Measurements from ENCODE around the gene AP2S1. TPM values are rescaled to one million over a fixed set of nuclear protein-coding genes. Genes with fewer than 3 reads are reported as not detected.
"Not testable (repeated sequence)": the region's sequence is repeated elsewhere in the genome, so short reads cannot be mapped to it uniquely, and the experiment has no call there.

The AP2S1 gene
- total and polyA plus RNA-seq, 4 donors = 73.0 to 191 (median 156) TPM

DNA sequence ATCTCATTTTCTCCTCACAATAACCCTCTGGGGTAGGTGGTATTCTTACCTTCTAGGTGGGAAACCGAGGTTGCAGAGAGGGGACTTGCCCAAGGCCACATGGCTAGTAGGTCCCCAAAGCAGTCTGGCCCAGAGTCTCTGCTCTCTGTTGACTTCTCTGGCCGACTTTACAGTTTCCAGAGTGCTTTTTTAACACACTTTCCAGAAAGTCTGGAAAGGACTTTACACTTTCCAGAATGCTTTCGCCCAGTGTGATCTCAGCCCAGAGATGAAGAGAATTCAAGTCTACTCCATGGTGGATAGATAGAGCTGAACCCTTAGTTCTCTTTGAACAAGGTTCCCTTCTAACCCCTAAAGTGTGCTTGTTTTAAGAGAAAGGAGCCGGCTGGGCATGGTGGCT is 22.3 kb upstream of the AP2S1 start:
- no peak for ATAC-seq (ENCODE audit: insufficient read depth, low FRiP score)
- no peaks in the 10 kb centered on the region for H3K4me1 ChIP-seq (ENCODE audit: control insufficient read depth in 5 of 5, insufficient read depth in 5 of 5, low read length in 5 of 5)
- WGBS, 2 donors = 81 to 84% methylated on average over 4 of the region's 4 CpGs

DNA sequence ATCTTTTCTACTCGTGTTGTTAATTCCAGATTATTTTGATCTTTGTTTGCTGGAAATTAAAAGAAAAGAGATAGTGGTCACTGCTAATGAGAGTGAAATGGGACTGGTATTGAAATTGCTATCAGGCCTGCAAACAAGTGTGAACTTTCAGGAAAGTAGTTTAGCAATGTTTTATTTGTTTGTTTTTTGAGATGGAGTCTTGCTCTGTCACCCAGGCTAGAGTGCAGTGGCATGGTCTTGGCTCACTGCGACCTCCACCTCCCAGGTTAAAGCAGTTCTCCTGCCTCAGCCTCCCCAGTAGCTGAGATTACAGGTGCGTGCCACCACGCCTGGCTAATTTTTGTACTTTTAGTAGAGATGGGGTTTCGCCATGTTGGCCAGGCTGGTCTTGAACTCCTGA is 20.5 kb upstream of the AP2S1 start:
- ATAC-seq (ENCODE audit: insufficient read depth, low FRiP score); H3K36me3 ChIP-seq (ENCODE audit: control insufficient read depth in 4 of 4, insufficient read depth in 4 of 4, low read length in 4 of 4); H3K9ac ChIP-seq (ENCODE audit: insufficient read depth in 1 of 2, low read length in 2 of 2); H3K27ac ChIP-seq (ENCODE audit: low read depth in 1 of 2, low read length in 1 of 2); H3K9me3 ChIP-seq (ENCODE audit: control insufficient read depth in 4 of 4, insufficient read depth in 3 of 4, low read length in 3 of 4); H3K27me3 ChIP-seq (ENCODE audit: control insufficient read depth in 3 of 3, insufficient read depth in 3 of 3, low read length in 2 of 3); DNase-seq; H3K4me3 ChIP-seq: not testable (repeated sequence)
- peaks cover 1 to 11% (median 7%) of the 10 kb centered on the region in 5 donors for H3K4me1 ChIP-seq (ENCODE audit: control insufficient read depth in 5 of 5, insufficient read depth in 5 of 5, low read length in 5 of 5)
- WGBS, 2 donors = 92 to 94% methylated on average over 5 of the region's 5 CpGs

More for the DNA sequence above, 22.3 kb upstream of the AP2S1 start:
- Histone ChIP-seq H3K9ac (ENCODE audit: insufficient read depth in 1 of 2, low read length in 2 of 2) (no peak overlapping the region), H3K4me3 (no peak overlapping the region), H3K27ac (ENCODE audit: low read depth in 1 of 2, low read length in 1 of 2) (peak overlapping the region in 1 of 2 donors; percentile 29), H3K36me3 (ENCODE audit: control insufficient read depth in 4 of 4, insufficient read depth in 4 of 4, low read length in 4 of 4) (peaks cover 0 to 2% (median 0%) of the 10 kb centered on the region in 4 donors), H3K27me3 (ENCODE audit: control insufficient read depth in 3 of 3, insufficient read depth in 3 of 3, low read length in 2 of 3) (no peaks in the 10 kb centered on the region), H3K9me3 (ENCODE audit: control insufficient read depth in 4 of 4, insufficient read depth in 3 of 4, low read length in 3 of 4) (no peaks in the 10 kb centered on the region)
- no peak for DNase-seq
- TF ChIP-seq, protein P1, sequence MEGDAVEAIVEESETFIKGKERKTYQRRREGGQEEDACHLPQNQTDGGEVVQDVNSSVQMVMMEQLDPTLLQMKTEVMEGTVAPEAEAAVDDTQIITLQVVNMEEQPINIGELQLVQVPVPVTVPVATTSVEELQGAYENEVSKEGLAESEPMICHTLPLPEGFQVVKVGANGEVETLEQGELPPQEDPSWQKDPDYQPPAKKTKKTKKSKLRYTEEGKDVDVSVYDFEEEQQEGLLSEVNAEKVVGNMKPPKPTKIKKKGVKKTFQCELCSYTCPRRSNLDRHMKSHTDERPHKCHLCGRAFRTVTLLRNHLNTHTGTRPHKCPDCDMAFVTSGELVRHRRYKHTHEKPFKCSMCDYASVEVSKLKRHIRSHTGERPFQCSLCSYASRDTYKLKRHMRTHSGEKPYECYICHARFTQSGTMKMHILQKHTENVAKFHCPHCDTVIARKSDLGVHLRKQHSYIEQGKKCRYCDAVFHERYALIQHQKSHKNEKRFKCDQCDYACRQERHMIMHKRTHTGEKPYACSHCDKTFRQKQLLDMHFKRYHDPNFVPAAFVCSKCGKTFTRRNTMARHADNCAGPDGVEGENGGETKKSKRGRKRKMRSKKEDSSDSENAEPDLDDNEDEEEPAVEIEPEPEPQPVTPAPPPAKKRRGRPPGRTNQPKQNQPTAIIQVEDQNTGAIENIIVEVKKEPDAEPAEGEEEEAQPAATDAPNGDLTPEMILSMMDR (IDR thresholded peaks at IDR 0.05; ENCODE audit: control extremely low read depth, extremely low read depth) = no peak

DNA sequence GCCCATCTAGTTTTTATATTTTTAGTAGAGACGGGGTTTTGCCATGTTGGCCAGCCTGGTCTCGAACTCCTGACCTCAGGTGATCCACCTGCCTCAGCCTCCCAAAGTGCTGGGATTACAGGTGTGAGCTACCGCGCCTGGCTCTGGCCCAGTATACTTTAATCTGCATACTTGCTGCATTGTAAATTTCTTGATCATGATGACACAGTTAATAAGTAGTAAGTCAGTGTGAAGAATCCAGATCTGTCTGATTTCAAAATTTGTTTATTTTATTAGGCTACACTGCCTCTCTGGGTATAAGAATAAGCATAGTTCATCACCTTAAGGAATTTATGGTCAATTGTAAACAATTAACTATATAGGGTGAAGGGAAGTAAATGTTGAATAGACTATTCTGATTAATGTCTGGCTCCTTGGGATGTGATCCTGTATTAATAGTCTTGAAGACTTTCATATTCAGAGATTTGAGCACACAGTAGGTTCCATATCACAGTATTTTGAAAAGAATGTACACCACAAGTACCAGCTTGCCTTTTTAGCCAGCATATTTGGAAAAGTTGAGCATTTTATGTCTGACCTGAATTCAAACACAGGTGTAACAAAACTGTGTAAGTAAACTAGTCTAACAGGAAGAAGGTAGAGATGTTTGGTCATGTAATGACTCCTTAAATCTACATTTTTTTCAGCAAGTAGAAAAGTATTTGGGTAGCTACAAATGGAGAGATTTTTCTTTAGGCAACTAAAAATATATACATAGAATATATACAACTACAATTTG is 17.6 kb upstream of the AP2S1 start:
- DNase-seq = no peak
- Histone ChIP-seq H3K4me1 (ENCODE audit: control insufficient read depth in 5 of 5, insufficient read depth in 5 of 5, low read length in 5 of 5) (peaks cover 12 to 34% (median 19%) of the 10 kb centered on the region in 5 donors), H3K9me3 (ENCODE audit: control insufficient read depth in 4 of 4, insufficient read depth in 3 of 4, low read length in 3 of 4) (no peaks in the 10 kb centered on the region), H3K9ac (ENCODE audit: insufficient read depth in 1 of 2, low read length in 2 of 2) (no peak overlapping the region), H3K36me3 (ENCODE audit: control insufficient read depth in 4 of 4, insufficient read depth in 4 of 4, low read length in 4 of 4) (peaks cover 0 to 2% (median 0%) of the 10 kb centered on the region in 4 donors), H3K27ac (ENCODE audit: low read depth in 1 of 2, low read length in 1 of 2) (no peak overlapping the region), H3K4me3 (no peak overlapping the region), H3K27me3 (ENCODE audit: control insufficient read depth in 3 of 3, insufficient read depth in 3 of 3, low read length in 2 of 3) (no peaks in the 10 kb centered on the region)
- ATAC-seq (ENCODE audit: insufficient read depth, low FRiP score) = no peak
- TF ChIP-seq, protein P1 (IDR thresholded peaks at IDR 0.05; ENCODE audit: control extremely low read depth, extremely low read depth) = no peak
- 89 to 93% methylated on average over 4 of the region's 4 CpGs for WGBS, 2 donors

DNA sequence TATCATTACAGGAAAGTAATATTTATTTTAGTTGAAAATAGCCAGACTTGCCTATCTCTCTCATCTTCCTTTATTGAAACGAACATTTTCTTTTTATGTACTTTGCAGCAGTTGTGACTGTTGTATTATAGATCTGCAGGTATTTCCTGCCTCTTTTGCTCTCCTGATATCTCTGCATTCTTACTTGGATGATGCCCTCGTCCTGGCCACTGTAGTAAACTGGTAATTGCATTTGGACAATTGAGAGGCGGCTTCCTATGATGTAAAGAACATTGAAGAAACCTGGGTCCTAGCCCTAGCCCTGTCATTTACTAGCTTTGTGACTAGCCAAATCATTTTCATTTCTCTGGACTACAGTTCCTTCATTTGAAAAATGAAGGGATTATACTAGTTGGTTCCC is 16.5 kb upstream of the AP2S1 start:
- ATAC-seq (ENCODE audit: insufficient read depth, low FRiP score) = no peak
- H3K9ac ChIP-seq (ENCODE audit: insufficient read depth in 1 of 2, low read length in 2 of 2) = no peak overlapping the region
- H3K27ac ChIP-seq (ENCODE audit: low read depth in 1 of 2, low read length in 1 of 2) = no peak overlapping the region

More for the DNA sequence above, 16.5 kb upstream of the AP2S1 start:
- Histone ChIP-seq H3K36me3 (ENCODE audit: control insufficient read depth in 4 of 4, insufficient read depth in 4 of 4, low read length in 4 of 4) (no peaks in the 10 kb centered on the region), H3K27me3 (ENCODE audit: control insufficient read depth in 3 of 3, insufficient read depth in 3 of 3, low read length in 2 of 3) (no peaks in the 10 kb centered on the region), H3K4me3 (no peak overlapping the region), H3K4me1 (ENCODE audit: control insufficient read depth in 5 of 5, insufficient read depth in 5 of 5, low read length in 5 of 5) (peaks cover 16 to 45% (median 22%) of the 10 kb centered on the region in 5 donors), H3K9me3 (ENCODE audit: control insufficient read depth in 4 of 4, insufficient read depth in 3 of 4, low read length in 3 of 4) (no peaks in the 10 kb centered on the region)
- no peak for DNase-seq
- TF ChIP-seq, protein P1 (IDR thresholded peaks at IDR 0.05; ENCODE audit: control extremely low read depth, extremely low read depth) = no peak
- whole genome bisulfite sequencing, 2 donors = 35 to 50% methylated on average over 3 of the region's 3 CpGs
